NCI-H146 (cell line): ENCODE measurements around the gene KIF21A.
"Not testable (repeated sequence)": the region's sequence is repeated elsewhere in the genome, so short reads cannot be mapped to it uniquely, and the experiment has no call there.

ENCODE experiments used
- DNase-seq: peaks from one replicate; lab custom pipeline; 2025; lab: John Stamatoyannopoulos, UW

KIF21A gene

GRCh38 chr12:39443081-39443928 lies at the start of gene KIF21A:
Gene KIF21A, minus strand, starts transcription at chr12:39443120. Its CDS starts 150 bp downstream, at chr12:39442970.
- DNase-seq: peak; percentile 95

- DNase-seq: no peak
These were observed 47.8 kb upstream of the KIF21A start for GRCh38 chr12:39490500-39491282.

GRCh38 chr12:39483597-39483996 lies 40.7 kb upstream of the KIF21A start:
- DNase-seq: no peak

- DNase-seq: no peak
These were observed 40.1 kb upstream of the KIF21A start for GRCh38 chr12:39483042-39483441.

GRCh38 chr12:39476894-39477293 lies 34.0 kb upstream of the KIF21A start:
- no peak for DNase-seq

GRCh38 chr12:39476121-39476520 lies 33.2 kb upstream of the KIF21A start:
- no peak for DNase-seq

- DNase-seq: not testable (repeated sequence)
These were observed 32.2 kb upstream of the KIF21A start for GRCh38 chr12:39475136-39475535.

GRCh38 chr12:39467432-39467870 lies 24.5 kb upstream of the KIF21A start:
- DNase-seq: no peak

- DNase-seq: no peak
These were observed 22.2 kb upstream of the KIF21A start for GRCh38 chr12:39464976-39465695.

GRCh38 chr12:39461059-39461458 lies 18.1 kb upstream of the KIF21A start:
- no peak for DNase-seq

GRCh38 chr12:39459027-39459434 lies 16.1 kb upstream of the KIF21A start:
- DNase-seq: no peak

GRCh38 chr12:39451977-39452376 lies 9.1 kb upstream of the KIF21A start:
- DNase-seq: no peak

GRCh38 chr12:39448038-39448437 lies 5.1 kb upstream of the KIF21A start:
- no peak for DNase-seq

- DNase-seq: no peak
These were observed 949 bp upstream of the KIF21A start for GRCh38 chr12:39443929-39444209.

GRCh38 chr12:39442831-39443080 lies 164 bp downstream of the KIF21A start:
- DNase-seq: no peak

GRCh38 chr12:39441963-39442830 lies 723 bp downstream of the KIF21A start:
- DNase-seq: peak; percentile 67

- DNase-seq: no peak
These were observed 1.5 kb downstream of the KIF21A start for GRCh38 chr12:39441189-39441962.

GRCh38 chr12:39440781-39441180 lies 2.1 kb downstream of the KIF21A start:
- no peak for DNase-seq

GRCh38 chr12:39440101-39440500 lies 2.8 kb downstream of the KIF21A start:
- DNase-seq: no peak

- no peak for DNase-seq
These were observed 7.4 kb downstream of the KIF21A start for GRCh38 chr12:39435531-39435930.

- DNase-seq: peak; percentile 1
These were observed 11.1 kb downstream of the KIF21A start for GRCh38 chr12:39431797-39432196.
